SK-N-SH treated with all-trans-retinoic acid at 6 μM for 48 hours (cell line): ENCODE results near the gene KIAA0753.

Experiments used
- ATAC-seq: fragments of 200-7000 bp; cut with Tn5 transposase; 3 replicates; pipeline ENCODE4 v1.9.1; 2020; ENCODE audit warnings: mild to moderate bottlenecking, moderate library complexity
- ARNTL ChIP-seq: fragments of 450-650 bp; formaldehyde crosslinking; IDR thresholded peaks from 2 replicates; pipeline ENCODE4 v1.5.0; 2020; ENCODE audit warnings: low read depth, mild to moderate bottlenecking, moderate library complexity, borderline replicate concordance
- BACH2 ChIP-seq: fragments of 250-450 bp; sonication (Bioruptor Pico); IDR thresholded peaks from 2 replicates; pipeline ENCODE4 v1.9.0; 2021; ENCODE audit warnings: mild to moderate bottlenecking, borderline replicate concordance
- CREB5 ChIP-seq: fragments of 250-450 bp; sonication (Bioruptor Pico); IDR thresholded peaks from 2 replicates; pipeline ENCODE4 v1.5.1; 2020; ENCODE audit warnings: low read depth, mild to moderate bottlenecking, moderate library complexity
- ESRRG ChIP-seq: fragments of 250-450 bp; sonication (Bioruptor Pico); IDR thresholded peaks from 2 replicates; pipeline ENCODE4 v1.6.1; 2021; ENCODE audit warnings: mild to moderate bottlenecking
- GLIS3 ChIP-seq: fragments of 250-450 bp; sonication (Bioruptor Pico); IDR thresholded peaks from 2 replicates; pipeline ENCODE4 v1.5.0; 2020; ENCODE audit warnings: mild to moderate bottlenecking, moderate library complexity
- ISL1 ChIP-seq: fragments of 250-450 bp; sonication (Bioruptor Pico); IDR thresholded peaks from 2 replicates; pipeline ENCODE4 v2.1.2; 2022; ENCODE audit warnings: mild to moderate bottlenecking, moderate library complexity
- OSR1 ChIP-seq: fragments of 250-450 bp; sonication (Bioruptor Pico); IDR thresholded peaks from 2 replicates; pipeline ENCODE4 v1.8.0; 2022; ENCODE audit warnings: moderate library complexity, mild to moderate bottlenecking, inconsistent platforms
- PATZ1 ChIP-seq: fragments of 250-450 bp; sonication (Bioruptor Pico); IDR thresholded peaks from 2 replicates; pipeline ENCODE4 v1.8.0; 2020; ENCODE audit warnings: mild to moderate bottlenecking, moderate library complexity, borderline replicate concordance
- POU6F1 ChIP-seq: fragments of 250-450 bp; sonication (Bioruptor Pico); IDR thresholded peaks from 2 replicates; pipeline ENCODE4 v1.8.0; 2021; ENCODE audit warnings: low read depth, mild to moderate bottlenecking, moderate library complexity, borderline replicate concordance
- PPARA ChIP-seq: fragments of 250-450 bp; sonication (Bioruptor Pico); IDR thresholded peaks from 2 replicates; pipeline ENCODE4 v1.5.0; 2020; ENCODE audit warnings: mild to moderate bottlenecking, borderline replicate concordance
- SNAI2 ChIP-seq: fragments of 250-450 bp; sonication (Bioruptor Pico); IDR thresholded peaks from 2 replicates; pipeline ENCODE4 v1.5.0; 2020; ENCODE audit warnings: mild to moderate bottlenecking, moderate library complexity
- TCF4 ChIP-seq: fragments of 250-450 bp; sonication (Bioruptor Pico); IDR thresholded peaks from 2 replicates; pipeline ENCODE4 v1.8.0; 2021; ENCODE audit warnings: mild to moderate bottlenecking, moderate library complexity, borderline replicate concordance
- TOX ChIP-seq: fragments of 250-450 bp; sonication (Bioruptor Pico); IDR thresholded peaks from 2 replicates; pipeline ENCODE4 v1.8.0; 2021; ENCODE audit warnings: mild to moderate bottlenecking, moderate library complexity, borderline replicate concordance
- TSHZ2 ChIP-seq: fragments of 250-450 bp; sonication (Bioruptor Pico); IDR thresholded peaks from 2 replicates; pipeline ENCODE4 v1.5.0; 2020; ENCODE audit warnings: mild to moderate bottlenecking, moderate library complexity
- ZC3H10 ChIP-seq: fragments of 250-450 bp; sonication (Bioruptor Pico); IDR thresholded peaks from 2 replicates; pipeline ENCODE4 v1.5.1; 2021; ENCODE audit warnings: mild to moderate bottlenecking, moderate library complexity
- ZFP3 ChIP-seq: fragments of 250-450 bp; sonication (Bioruptor Pico); IDR thresholded peaks from 2 replicates; pipeline ENCODE4 v1.5.0; 2020; ENCODE audit warnings: mild to moderate bottlenecking, moderate library complexity
- ZFP30 ChIP-seq: fragments of 450-650 bp; formaldehyde crosslinking; IDR thresholded peaks from 2 replicates; pipeline ENCODE4 v1.5.0; 2022; ENCODE audit warnings: mild to moderate bottlenecking, moderate library complexity
- ZNF70 ChIP-seq: fragments of 450-650 bp; formaldehyde crosslinking; IDR thresholded peaks from 2 replicates; pipeline ENCODE4 v1.5.0; 2020; ENCODE audit warnings: mild to moderate bottlenecking, moderate library complexity
- ZNF8 ChIP-seq: fragments of 450-650 bp; formaldehyde crosslinking; IDR thresholded peaks from 2 replicates; pipeline ENCODE4 v1.5.0; 2020; ENCODE audit warnings: mild to moderate bottlenecking, moderate library complexity

Gene KIAA0753

GRCh38 chr17:6686026-6686425 is 45.5 kb upstream of the KIAA0753 start:
- ATAC-seq: no peak

GRCh38 chr17:6684881-6685767 is 44.6 kb upstream of the KIAA0753 start:
- ATAC-seq: no peak
- TF ChIP-seq CREB5 (no peak), ZFP3 (no peak), TOX (no peak), ZNF8 (CRISPR knock-in tag) (no peak), ESRRG (CRISPR knock-in tag) (no peak), ISL1 (no peak), GLIS3 (no peak), ZC3H10 (CRISPR knock-in tag) (no peak), ZFP30 (CRISPR knock-in tag) (no peak), ARNTL (CRISPR knock-in tag) (no peak), TCF4 (CRISPR knock-in tag) (no peak), ZNF70 (no peak), OSR1 (CRISPR knock-in tag) (no peak), PATZ1 (CRISPR knock-in tag) (no peak), PPARA (CRISPR knock-in tag) (no peak), TSHZ2 (CRISPR knock-in tag) (no peak)

More at GRCh38 chr17:6686026-6686425, 45.5 kb upstream of the KIAA0753 start:
- TF ChIP-seq SNAI2: no peak

- TF ChIP-seq TCF4 (CRISPR knock-in tag) (no peak), ZFP3 (no peak), CREB5 (no peak), ARNTL (CRISPR knock-in tag) (no peak), PPARA (CRISPR knock-in tag) (no peak), POU6F1 (no peak), BACH2 (no peak), ISL1 (no peak), ESRRG (CRISPR knock-in tag) (no peak), ZC3H10 (CRISPR knock-in tag) (no peak), PATZ1 (CRISPR knock-in tag) (no peak), GLIS3 (no peak)
- ATAC-seq: no peak
These were observed 43.9 kb upstream of the KIAA0753 start for GRCh38 chr17:6684460-6684783.
